AG10803 (cell line): ENCODE data around the gene SERPINF2.

Experiments
- DNase-seq: peaks from one replicate; pipeline ENCODE4 v3.0.0; 2010; ENCODE audit warnings: low read depth
- H3K4me3 ChIP-seq: 2 replicates; pipeline ENCODE4 v1.5.1; 2011; ENCODE audit warnings: mild to moderate bottlenecking, low read length, control low read depth
- CTCF ChIP-seq: conservative IDR thresholded peaks from 2 replicates; pipeline ENCODE4 v1.5.1; 2011; ENCODE audit warnings: mild to moderate bottlenecking, low read length, control low read depth, inconsistent platforms

The SERPINF2 gene

GRCh38 chr17:1732241-1732832 is 10.3 kb upstream of the SERPINF2 start:
- H3K4me3 ChIP-seq, result no peak overlapping the region
- no peak for TF ChIP-seq CTCF
- DNase-seq, result no peak

- no peak for DNase-seq
- TF ChIP-seq CTCF, result no peak
- H3K4me3 ChIP-seq, result no peak overlapping the region
Measured at GRCh38 chr17:1732833-1733321, 9.8 kb upstream of the SERPINF2 start.

- no peak for TF ChIP-seq CTCF
- H3K4me3 ChIP-seq, result no peak overlapping the region
- DNase-seq, result no peak
Measured at GRCh38 chr17:1733759-1734158, 8.9 kb upstream of the SERPINF2 start.

- no peak for DNase-seq
- H3K4me3 ChIP-seq, result no peak overlapping the region
- TF ChIP-seq CTCF, result no peak
Measured at GRCh38 chr17:1735418-1735817, 7.3 kb upstream of the SERPINF2 start.

- DNase-seq, result no peak
- H3K4me3 ChIP-seq, result no peak overlapping the region
- TF ChIP-seq CTCF, result no peak
Measured at GRCh38 chr17:1735834-1736347, 6.8 kb upstream of the SERPINF2 start.

GRCh38 chr17:1736348-1737281 is 6.1 kb upstream of the SERPINF2 start:
- no peak for TF ChIP-seq CTCF
- H3K4me3 ChIP-seq, result no peak overlapping the region
- DNase-seq, result peak; percentile 60
